NCI-H1092 (cell line): Measurements from ENCODE around the gene STK35.

Experiments
- DNase-seq: peaks from one replicate; lab custom pipeline; 2025; lab: John Stamatoyannopoulos, UW

Gene STK35

DNA sequence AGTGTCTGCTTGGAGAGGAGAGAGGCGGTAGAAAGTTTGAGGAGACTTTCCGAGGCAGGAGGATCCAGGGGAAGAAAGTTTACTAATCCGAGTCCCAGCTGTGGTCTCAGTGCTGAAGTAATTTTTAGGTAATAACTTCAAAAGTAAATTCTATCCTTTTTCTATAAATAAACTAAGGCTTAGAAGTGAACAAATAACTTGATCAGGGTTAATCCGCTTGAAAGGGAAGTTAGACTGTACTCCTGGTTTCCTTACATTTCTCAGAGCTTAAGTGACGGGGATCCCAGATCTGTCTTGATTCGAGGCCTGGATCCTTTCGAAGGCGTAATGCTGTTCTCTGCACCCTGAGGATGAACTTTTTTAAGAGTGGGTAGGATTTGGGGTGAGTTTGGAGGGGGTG lies 2.6 kb downstream of the STK35 start:
- DNase-seq: no peak

GRCh38 chr20:2108498-2108897 lies 6.9 kb downstream of the STK35 start:
- DNase-seq: no peak

GRCh38 chr20:2108987-2109386 lies 7.4 kb downstream of the STK35 start:
- DNase-seq: no peak

GRCh38 chr20:2109425-2110210 lies 8.0 kb downstream of the STK35 start:
- DNase-seq: no peak

GRCh38 chr20:2112910-2113309 lies 11.3 kb downstream of the STK35 start:
- no peak for DNase-seq

GRCh38 chr20:2114127-2114959 lies 12.7 kb downstream of the STK35 start:
- DNase-seq: no peak

- DNase-seq: no peak
Observed at GRCh38 chr20:2114990-2115681, 13.5 kb downstream of the STK35 start.

GRCh38 chr20:2116170-2116940 lies 14.7 kb downstream of the STK35 start:
- DNase-seq: no peak

DNA sequence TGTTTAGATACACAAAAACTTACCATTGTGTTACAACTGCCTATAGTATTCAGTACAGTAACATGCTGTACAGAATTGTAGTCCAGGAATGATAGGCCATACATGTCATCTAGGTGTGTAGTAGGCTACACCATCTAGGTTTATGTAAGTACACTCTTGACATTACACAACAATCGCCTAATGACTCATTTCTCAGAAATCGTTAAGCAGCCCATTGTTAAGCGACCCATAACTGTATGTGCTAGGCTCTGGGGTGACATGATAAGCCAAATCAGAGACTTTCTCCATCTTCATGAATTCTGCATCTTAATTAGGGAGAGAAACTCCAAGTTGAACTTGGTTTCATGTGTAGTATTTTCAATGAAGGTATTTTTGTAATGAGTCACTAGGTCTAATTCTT lies 17.2 kb downstream of the STK35 start:
- DNase-seq: no peak

GRCh38 chr20:2122936-2123335 lies 21.3 kb downstream of the STK35 start:
- no peak for DNase-seq

DNA sequence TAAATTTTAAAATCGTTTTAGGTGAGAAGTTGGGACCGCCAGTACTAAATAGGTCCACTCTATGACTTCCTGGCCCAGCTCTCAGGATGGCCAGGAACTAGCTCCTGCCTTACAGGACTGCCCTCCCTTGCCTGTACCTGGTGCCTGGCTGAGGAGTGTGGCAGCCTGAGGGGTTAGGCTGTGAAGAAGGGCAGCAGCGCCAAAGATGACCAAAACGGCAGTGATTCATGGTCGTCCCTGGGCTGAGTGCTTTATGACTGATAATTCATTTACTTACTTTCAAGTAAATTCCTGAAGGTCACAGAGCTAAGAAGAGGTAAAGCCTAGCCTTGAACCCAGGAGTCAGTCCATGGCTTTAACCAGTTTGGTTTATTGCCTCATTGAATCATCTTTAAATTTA lies 22.1 kb downstream of the STK35 start:
- DNase-seq: no peak

DNA sequence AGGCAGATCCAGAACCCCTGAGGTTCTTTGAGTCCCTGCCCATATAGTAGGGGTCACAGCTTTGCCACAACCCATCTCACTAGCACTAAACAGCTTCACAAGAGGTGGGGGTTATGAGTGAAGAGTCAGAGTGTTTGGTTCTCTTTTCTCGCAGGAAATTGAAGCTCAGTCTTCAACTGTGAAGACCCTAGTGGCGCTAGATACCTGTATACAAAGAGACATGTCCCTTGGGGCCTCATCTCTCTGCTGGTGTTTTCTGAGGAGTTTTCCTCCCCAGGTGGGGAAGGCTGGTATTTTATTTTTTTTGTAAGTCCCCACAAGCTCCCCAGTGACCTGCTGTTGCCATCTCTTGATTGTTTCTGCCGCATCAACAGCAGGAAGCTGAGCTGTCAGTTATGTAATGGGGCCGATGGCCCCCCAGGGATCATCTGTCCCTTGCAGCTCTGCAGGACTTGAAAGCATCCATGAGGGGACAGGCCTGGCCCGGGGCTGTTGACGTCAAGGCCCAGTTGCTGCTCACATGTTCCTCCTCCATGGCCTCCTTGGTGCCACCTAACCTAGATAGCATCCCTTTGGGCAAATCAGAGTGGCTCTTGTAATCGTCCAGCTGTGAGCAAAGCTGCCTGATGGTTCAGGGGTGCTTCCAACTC lies 23.1 kb downstream of the STK35 start:
- DNase-seq: no peak

DNA sequence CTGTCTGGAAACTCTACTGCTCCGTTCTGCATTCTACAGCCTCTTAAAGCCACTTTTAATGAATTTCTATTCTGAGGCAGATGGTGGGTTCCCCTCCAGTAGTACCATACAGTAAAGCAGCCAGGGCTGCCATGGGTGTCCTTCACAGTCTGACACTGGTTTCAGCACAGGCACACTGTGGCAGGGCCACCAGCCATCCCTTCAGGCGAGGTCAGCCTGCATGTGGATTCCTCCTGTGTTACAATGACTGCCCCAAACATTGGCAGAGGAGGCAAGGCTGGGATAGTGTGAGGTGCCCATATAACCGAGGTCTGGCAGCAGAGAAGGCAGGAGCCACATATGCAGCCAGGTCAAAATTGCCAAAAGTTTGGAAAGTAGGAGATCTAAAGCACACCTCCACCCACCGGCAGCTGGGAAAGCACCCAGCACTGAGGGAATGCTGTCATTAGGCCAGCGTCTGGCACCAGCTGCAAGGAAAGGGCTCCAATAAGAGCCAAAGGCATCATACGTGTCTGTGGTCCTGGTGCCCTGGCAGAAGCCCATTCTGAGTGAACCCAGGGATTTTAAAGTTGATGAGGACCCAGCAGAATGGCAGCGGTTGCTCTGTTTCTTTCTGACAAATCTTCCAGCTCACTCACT lies 24.0 kb downstream of the STK35 start:
- DNase-seq: no peak

GRCh38 chr20:2127238-2127637 lies 25.6 kb downstream of the STK35 start:
- no peak for DNase-seq

GRCh38 chr20:2128542-2128941 lies 26.9 kb downstream of the STK35 start:
- DNase-seq: no peak

- no peak for DNase-seq
Observed at GRCh38 chr20:2130062-2130591, 28.5 kb downstream of the STK35 start.

DNA sequence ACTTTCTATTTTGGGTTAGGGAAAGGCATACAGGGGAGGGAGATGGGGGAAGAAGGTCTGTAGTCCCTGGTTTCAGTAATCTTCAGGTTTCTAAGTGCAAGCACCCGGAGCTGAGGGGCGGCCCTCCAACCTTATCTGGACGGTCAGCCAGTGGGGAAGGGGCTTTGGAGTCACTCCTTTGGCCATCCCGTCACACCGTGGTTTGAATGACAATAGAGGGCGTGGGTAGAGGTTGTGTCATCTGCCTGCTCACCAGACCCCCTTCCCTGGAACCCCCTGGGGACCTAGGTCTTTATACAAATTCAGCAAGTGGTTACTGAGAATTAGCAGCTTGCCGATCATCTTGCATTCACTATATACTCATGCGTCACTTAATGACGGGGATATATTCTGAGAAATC lies 29.1 kb downstream of the STK35 start:
- DNase-seq: no peak

DNA sequence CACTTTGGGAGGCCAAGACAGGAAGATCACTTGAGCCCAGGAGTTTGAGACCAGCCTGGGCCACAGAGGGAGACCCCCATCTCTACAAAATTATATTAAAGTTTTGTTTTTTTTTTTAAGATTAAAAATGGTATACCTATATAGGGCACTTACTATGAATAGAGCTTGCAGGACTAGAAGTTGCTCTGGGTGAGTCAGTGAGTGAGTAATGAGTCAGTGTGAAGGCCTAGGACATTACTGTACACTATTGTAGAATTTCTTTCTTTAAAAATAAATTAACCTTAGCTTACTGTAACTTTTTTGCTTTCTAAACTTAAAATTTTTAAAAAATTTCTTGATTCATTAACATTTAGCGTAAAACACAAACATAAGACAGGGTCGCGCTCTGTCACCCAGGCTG lies 29.7 kb downstream of the STK35 start:
- DNase-seq: no peak

DNA sequence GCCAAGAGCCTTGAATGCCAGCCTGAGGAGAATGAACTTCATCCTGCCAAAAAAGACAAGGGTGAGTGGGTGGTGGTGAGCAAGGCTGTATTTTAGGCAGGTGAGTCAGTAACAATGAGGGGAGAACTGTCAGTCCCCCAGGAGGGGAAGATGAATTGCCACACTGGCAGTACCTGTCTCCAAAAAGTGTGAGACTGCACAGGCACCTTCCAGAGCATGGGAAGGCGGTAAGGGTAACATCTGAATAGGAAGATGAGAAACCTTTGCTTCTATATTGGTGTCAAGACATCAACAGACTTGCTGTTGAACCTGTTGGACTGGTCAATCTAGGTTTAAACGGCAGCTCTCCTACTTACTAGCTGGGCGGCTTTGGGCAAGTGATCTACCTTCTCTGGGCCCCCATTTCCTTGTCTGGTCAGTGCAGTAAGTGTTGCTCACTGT lies 30.9 kb downstream of the STK35 start:
- DNase-seq: no peak

DNA sequence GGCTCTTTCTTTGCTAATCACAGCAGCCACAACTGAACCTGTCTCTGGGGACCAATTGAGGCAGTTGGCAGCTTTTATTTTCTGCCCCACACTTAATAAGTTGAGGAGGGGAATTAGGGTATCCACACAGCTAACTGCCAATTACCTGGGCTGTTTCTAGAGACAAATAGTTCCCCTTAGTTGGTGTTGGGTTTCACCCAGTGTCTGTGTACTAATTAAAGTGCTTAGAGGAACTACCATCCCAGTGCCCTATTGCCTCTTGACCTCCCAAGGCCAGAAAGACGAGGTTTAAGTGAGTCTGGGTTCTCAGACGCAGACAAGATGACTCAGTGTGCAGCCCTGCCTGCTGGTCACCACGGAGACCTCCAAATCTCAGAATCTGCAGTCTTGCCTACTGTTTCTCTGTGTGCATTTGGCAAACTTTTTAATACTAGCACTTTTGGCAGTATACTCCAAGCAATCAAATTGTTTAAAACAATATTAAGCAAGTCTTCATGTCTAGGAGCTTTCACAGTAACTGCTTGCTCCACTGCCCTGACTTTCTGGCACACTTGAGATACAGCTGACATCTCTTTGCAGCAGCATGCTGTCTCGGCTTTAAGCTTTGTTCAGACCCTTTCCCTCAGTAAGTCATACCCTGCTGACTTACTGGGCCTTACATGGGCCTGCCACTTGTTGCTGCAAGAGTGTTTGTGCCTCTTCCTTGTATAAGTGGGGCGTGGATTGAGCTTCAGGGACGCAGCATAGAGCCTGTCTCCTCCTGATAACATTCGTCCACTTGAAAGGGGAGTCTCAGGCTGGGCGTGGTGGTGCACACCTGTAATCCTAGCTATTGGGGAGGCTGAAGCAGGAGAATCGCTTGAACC lies 31.9 kb downstream of the STK35 start:
- DNase-seq: no peak
